K562 (cell line): Measurements from ENCODE around the gene KRTAP10-11.

Experiments used
- EP300 ChIP-seq: IDR thresholded peaks from 2 replicates; pipeline ENCODE4 v1.6.1; 2012; ENCODE audit warnings: low read length, improper control_type of control experiment
- POLR2A ChIP-seq: fragments of 450-650 bp; conservative IDR thresholded peaks from 2 replicates; pipeline ENCODE4 v1.6.1; 2016
- USF2 ChIP-seq: sonication (generic); formaldehyde crosslinking; IDR thresholded peaks from 2 replicates; pipeline ENCODE4 v1.5.0; 2020; ENCODE audit warnings: missing genetic modification reagents
- YY1 ChIP-seq, 3 experiments: IDR thresholded peaks; 2 replicates each; pipeline ENCODE4 v1.6.1; 2011; ENCODE audit warnings: low read length in 2 of 3, mild to moderate bottlenecking in 2 of 3, moderate library complexity in 2 of 3, borderline replicate concordance in 1 of 3, control low read depth in 1 of 3, low read depth in 1 of 3; ENCODE audit not compliant: insufficient read depth in 3 of 3, insufficient replicate concordance in 2 of 3, control insufficient read depth in 1 of 3, insufficient read length in 1 of 3; ENCODE audit errors: extremely low read depth in 1 of 3

- TF ChIP-seq POLR2A (no peak), USF2 (CRISPR knock-in tag) (no peak), EP300 (no peak), YY1 (IDR thresholded peaks at IDR 0.05; ENCODE audit: borderline replicate concordance in 1 of 3, control insufficient read depth in 1 of 3, extremely low read depth in 1 of 3, insufficient read depth in 3 of 3, insufficient read length in 1 of 3, insufficient replicate concordance in 2 of 3, low read depth in 1 of 3, low read length in 2 of 3) (no peak)
Measured at GRCh38 chr21:44619886-44620285, 26.3 kb upstream of the KRTAP10-11 start.
